Mesothelial cell of epicardium (in vitro differentiated cells): Measurements from ENCODE around the gene MCF2L2. TPM values are rescaled to one million over a fixed set of nuclear protein-coding genes. Genes with fewer than 3 reads are reported as not detected.

ENCODE experiments used
- DNase-seq, 2 experiments: peaks; one replicate each; pipeline ENCODE4 v3.0.0; 2021; ENCODE audit warnings: low spot score in 2 of 2; ENCODE audit not compliant: unreplicated experiment in 2 of 2
- H3K27ac Mint-ChIP-seq: 2 replicates; pipeline ENCODE4 v1.8.0; 2021; ENCODE audit warnings: mixed read lengths
- H3K27me3 Mint-ChIP-seq: 2 replicates; pipeline ENCODE4 v1.8.0; 2021; ENCODE audit warnings: low read depth, mixed read lengths
- H3K36me3 Mint-ChIP-seq: 2 replicates; pipeline ENCODE4 v1.8.0; 2021; ENCODE audit warnings: mixed read lengths
- H3K4me1 Mint-ChIP-seq: 2 replicates; pipeline ENCODE4 v1.8.0; 2021; ENCODE audit warnings: mixed read lengths
- H3K4me3 Mint-ChIP-seq: 2 replicates; pipeline ENCODE4 v1.8.0; 2021; ENCODE audit warnings: mild to moderate bottlenecking, moderate library complexity, mixed read lengths
- H3K9me3 Mint-ChIP-seq: 2 replicates; pipeline ENCODE4 v1.8.0; 2021; ENCODE audit warnings: mixed read lengths
- total RNA-seq: library from RNA; stranded (reverse); gene quantifications from 3 replicates; pipeline ENCODE4 v1.2.1, GENCODE V29; 2021
- TF ChIP-seq, protein P1 (sequence below): fragments of 200-600 bp; sonication (generic); IDR thresholded peaks from one replicate; pipeline ENCODE4 v1.5.0; 2021; ENCODE audit warnings: antibody characterized with exemption; ENCODE audit not compliant: unreplicated experiment

Gene MCF2L2
- total RNA-seq, 1 donor from 2014 or later, result 3.4 TPM

DNA sequence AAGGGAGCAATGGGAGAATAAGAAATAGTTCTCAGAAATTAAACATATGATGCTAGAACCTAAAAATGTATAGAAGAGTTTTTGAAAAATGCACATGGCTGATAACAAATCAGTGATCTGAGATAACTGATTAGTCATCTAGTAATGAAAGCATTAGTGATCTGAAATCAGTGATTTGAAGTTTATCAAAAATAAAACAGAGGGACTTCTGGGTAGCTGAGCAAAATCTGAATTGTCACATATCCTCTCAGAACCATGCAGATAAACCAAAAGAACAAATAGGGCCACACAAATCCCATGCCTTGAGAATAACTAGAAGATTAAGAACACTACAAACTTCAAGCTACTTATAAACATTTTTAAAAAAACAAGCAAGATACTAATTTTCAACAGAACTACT is 71.5 kb downstream of the MCF2L2 start:
- no peak overlapping the region for H3K4me3 Mint-ChIP-seq
- H3K27ac Mint-ChIP-seq, result no peak overlapping the region
- DNase-seq, result no peak
- H3K4me1 Mint-ChIP-seq, result no peaks in the 10 kb centered on the region
- TF ChIP-seq, protein P1, sequence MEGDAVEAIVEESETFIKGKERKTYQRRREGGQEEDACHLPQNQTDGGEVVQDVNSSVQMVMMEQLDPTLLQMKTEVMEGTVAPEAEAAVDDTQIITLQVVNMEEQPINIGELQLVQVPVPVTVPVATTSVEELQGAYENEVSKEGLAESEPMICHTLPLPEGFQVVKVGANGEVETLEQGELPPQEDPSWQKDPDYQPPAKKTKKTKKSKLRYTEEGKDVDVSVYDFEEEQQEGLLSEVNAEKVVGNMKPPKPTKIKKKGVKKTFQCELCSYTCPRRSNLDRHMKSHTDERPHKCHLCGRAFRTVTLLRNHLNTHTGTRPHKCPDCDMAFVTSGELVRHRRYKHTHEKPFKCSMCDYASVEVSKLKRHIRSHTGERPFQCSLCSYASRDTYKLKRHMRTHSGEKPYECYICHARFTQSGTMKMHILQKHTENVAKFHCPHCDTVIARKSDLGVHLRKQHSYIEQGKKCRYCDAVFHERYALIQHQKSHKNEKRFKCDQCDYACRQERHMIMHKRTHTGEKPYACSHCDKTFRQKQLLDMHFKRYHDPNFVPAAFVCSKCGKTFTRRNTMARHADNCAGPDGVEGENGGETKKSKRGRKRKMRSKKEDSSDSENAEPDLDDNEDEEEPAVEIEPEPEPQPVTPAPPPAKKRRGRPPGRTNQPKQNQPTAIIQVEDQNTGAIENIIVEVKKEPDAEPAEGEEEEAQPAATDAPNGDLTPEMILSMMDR, result no peak
- no peaks in the 10 kb centered on the region for H3K36me3 Mint-ChIP-seq
- peaks cover 11% of the 10 kb centered on the region for H3K9me3 Mint-ChIP-seq
- H3K27me3 Mint-ChIP-seq, result no peaks in the 10 kb centered on the region

GRCh38 chr3:183354874-183355273 is 73.5 kb downstream of the MCF2L2 start:
- Mint-ChIP-seq H3K27me3 (no peaks in the 10 kb centered on the region), H3K4me3 (no peak overlapping the region), H3K9me3 (peaks cover 11% of the 10 kb centered on the region), H3K4me1 (no peaks in the 10 kb centered on the region), H3K36me3 (no peaks in the 10 kb centered on the region), H3K27ac (no peak overlapping the region)
- no peak for DNase-seq
- TF ChIP-seq, protein P1, result no peak

DNA sequence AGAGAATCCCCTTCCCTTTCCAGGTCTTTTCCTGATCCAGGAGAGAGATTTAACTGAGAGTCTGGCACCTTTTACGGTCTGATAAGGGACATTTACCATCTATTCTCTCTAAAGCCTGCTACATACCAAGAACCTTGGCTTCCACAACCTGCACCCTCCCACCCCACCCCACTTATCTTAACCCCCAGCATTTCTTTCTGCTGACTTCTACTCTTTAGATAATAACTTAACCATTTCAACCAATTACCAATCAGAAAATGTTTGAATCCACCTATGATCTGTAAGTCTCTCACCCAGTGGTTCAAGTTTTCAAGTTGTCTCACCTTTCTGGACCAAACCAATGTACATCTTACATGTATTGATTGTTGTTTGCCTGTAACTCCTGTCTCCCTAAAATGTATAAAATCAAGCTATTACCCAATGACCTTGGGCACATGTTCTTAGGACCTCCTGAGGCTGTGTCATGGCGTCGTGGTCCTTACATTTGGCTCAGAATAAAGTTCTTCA is 74.0 kb downstream of the MCF2L2 start:
- H3K4me1 Mint-ChIP-seq, result no peaks in the 10 kb centered on the region
- TF ChIP-seq, protein P1, result no peak
- peaks cover 11% of the 10 kb centered on the region for H3K9me3 Mint-ChIP-seq
- DNase-seq, result no peak
- H3K4me3 Mint-ChIP-seq, result no peak overlapping the region
- no peaks in the 10 kb centered on the region for H3K36me3 Mint-ChIP-seq
- no peaks in the 10 kb centered on the region for H3K27me3 Mint-ChIP-seq
- H3K27ac Mint-ChIP-seq, result no peak overlapping the region

GRCh38 chr3:183353421-183353820 is 75.0 kb downstream of the MCF2L2 start:
- no peak for DNase-seq
- TF ChIP-seq, protein P1, result no peak
- Mint-ChIP-seq H3K9me3 (peaks cover 11% of the 10 kb centered on the region), H3K4me3 (no peak overlapping the region), H3K27ac (no peak overlapping the region), H3K4me1 (no peaks in the 10 kb centered on the region), H3K36me3 (no peaks in the 10 kb centered on the region), H3K27me3 (no peaks in the 10 kb centered on the region)

GRCh38 chr3:183350164-183350563 is 78.3 kb downstream of the MCF2L2 start:
- Mint-ChIP-seq H3K27me3 (peaks cover 6% of the 10 kb centered on the region), H3K4me3 (no peak overlapping the region), H3K27ac (no peak overlapping the region), H3K9me3 (peaks cover 22% of the 10 kb centered on the region), H3K4me1 (no peaks in the 10 kb centered on the region), H3K36me3 (no peaks in the 10 kb centered on the region)
- DNase-seq, result no peak
- TF ChIP-seq, protein P1, result no peak
